LNCaP clone FGC (cell line): ENCODE results near the gene AKAP13.
"Not testable (repeated sequence)": the region's sequence is repeated elsewhere in the genome, so short reads cannot be mapped to it uniquely, and the experiment has no call there.

Experiments
- DNase-seq: peaks from one replicate; pipeline ENCODE4 v3.0.0-alpha.2; 2011; ENCODE audit warnings: low read depth
- H3K4me3 ChIP-seq: 2 replicates; pipeline ENCODE4 v1.5.1; 2011; ENCODE audit warnings: mild to moderate bottlenecking, low read depth, low read length, control low read depth
- TF ChIP-seq, protein P1 (sequence below): IDR thresholded peaks from 2 replicates; pipeline ENCODE4 v1.5.1; 2012; ENCODE audit warnings: mild to moderate bottlenecking; ENCODE audit not compliant: control insufficient read depth, insufficient read depth; ENCODE audit errors: extremely low read depth

AKAP13 gene

DNA sequence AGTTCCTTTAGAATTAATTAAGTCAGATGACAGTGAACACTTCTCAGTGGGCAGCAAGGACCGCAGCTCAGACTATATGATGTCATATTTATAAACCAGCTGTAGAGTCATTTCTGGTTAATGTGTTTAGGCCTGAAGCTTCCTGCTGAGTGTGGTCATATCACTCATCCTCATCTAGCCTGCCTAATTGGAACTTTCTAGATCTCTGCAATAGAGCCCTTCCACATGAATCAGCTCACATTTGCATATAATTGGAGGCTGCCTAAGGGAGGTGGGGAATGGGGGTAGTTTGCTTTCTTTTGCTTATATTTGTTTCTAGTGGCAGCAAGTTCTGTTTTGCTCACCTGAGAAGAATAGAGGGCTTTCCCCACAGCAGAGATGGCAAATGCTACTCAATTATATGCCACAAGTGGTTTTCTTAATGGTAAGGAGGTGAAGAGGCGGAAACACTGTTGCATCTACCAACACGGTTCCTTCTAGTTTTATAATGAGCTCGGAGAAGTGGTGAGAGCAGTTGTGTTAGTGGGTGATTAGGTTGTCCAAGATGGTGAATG lies 266.2 kb downstream of the AKAP13 start:
- TF ChIP-seq, protein P1, sequence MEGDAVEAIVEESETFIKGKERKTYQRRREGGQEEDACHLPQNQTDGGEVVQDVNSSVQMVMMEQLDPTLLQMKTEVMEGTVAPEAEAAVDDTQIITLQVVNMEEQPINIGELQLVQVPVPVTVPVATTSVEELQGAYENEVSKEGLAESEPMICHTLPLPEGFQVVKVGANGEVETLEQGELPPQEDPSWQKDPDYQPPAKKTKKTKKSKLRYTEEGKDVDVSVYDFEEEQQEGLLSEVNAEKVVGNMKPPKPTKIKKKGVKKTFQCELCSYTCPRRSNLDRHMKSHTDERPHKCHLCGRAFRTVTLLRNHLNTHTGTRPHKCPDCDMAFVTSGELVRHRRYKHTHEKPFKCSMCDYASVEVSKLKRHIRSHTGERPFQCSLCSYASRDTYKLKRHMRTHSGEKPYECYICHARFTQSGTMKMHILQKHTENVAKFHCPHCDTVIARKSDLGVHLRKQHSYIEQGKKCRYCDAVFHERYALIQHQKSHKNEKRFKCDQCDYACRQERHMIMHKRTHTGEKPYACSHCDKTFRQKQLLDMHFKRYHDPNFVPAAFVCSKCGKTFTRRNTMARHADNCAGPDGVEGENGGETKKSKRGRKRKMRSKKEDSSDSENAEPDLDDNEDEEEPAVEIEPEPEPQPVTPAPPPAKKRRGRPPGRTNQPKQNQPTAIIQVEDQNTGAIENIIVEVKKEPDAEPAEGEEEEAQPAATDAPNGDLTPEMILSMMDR = no peak
- H3K4me3 ChIP-seq = no peak overlapping the region
- no peak for DNase-seq

DNA sequence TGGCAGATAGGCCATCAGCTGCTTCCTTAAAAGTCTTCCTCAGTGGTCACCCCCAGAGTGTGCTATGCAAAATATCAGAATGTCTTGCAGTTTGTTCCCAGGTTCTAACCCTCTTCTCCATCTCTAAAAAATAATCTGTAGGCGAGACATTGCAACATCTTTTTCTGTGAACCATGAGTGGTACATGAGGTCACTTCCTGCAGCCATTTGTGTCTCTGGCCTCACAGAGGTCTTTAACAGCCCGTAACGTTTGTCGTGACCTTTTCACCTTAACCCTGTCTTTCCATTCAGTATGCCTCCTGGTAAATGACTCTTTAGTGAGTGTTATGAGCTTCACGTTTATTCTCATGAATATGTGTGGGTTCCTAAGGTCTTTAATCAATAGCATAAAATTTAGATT lies 269.0 kb downstream of the AKAP13 start:
- TF ChIP-seq, protein P1 = no peak
- no peak for DNase-seq
- H3K4me3 ChIP-seq = no peak overlapping the region

DNA sequence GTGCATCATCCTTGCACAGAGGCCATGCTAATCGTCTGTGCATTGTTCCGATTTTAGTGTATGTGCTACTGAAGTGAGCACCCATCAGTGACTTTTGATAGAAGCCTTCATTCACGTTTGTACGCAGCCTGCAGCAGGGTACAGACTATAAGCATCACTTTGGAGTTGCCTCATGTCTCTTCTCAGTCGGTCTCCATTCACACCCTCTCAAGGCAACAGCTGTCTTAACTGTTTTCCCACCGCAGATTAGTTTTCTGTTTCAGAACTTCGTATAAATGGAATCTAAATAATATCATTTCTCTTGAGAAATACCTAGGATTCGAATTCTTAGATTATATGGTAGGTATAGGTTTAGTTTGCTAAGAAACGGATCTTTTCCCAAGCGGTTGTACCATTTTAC lies 271.1 kb downstream of the AKAP13 start:
- H3K4me3 ChIP-seq = no peak overlapping the region
- TF ChIP-seq, protein P1 = no peak
- DNase-seq = no peak

DNA sequence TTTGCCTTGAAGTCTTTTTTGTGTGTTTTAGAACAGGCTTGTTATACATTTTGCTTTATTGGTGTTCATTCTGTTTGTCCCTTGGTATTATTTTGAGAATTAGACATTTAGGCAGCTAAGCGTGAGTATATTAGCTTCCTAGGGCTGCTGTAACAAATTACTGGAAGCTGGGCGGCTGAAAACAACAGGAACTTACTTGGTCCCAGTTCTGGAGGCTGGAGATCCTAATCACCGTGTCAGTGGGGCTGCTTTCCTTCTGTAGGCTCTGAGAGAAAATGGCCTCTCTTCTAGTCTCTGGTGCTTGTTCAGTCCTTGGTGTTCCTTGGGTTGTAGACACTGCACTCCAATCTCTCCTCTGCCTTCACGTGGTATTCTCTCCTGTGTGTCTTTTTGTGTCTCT lies 272.1 kb downstream of the AKAP13 start:
- TF ChIP-seq, protein P1 = no peak
- H3K4me3 ChIP-seq = no peak overlapping the region
- DNase-seq = no peak

DNA sequence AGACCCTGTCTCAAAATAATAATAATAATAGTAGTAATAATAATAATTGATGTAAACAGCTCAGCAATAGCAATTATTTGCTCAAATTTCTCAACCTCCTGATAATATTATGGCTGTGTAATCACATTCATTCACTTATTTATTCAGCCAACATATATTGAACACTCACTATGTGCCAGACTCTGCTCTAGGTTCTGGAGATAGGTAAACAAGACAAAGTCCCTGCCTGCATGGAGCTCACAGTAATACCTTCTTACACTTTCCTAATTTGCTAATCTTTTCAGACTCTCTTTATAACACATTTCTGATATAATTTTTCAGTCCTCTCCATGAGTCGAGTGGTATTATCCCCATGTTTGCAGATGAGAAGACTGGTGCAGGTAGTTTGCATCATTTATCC lies 276.7 kb downstream of the AKAP13 start:
- TF ChIP-seq, protein P1 = no peak

DNA sequence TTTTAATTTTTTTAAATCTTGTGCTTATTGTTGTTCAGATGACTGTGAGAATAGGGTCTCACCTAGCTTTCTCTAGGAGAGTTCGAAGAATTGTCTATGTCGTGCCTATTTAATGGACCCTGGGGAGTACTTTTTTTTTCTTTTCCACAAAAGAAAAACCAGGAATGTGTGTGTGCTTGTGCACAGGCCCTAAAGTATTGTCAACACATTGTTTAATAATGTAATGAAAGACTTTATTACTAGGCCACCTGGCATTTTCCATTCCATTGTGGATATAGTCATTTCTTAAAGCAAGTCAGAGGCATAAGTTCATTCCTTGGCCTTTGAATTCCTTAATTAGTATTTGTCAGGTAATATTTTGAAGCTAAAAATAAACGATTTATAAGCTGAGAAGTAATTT lies 278.4 kb downstream of the AKAP13 start:
- TF ChIP-seq, protein P1 = no peak
- H3K4me3 ChIP-seq = no peak overlapping the region
- DNase-seq = no peak

More for the DNA sequence above, 276.7 kb downstream of the AKAP13 start:
- H3K4me3 ChIP-seq = no peak overlapping the region
- DNase-seq = no peak

DNA sequence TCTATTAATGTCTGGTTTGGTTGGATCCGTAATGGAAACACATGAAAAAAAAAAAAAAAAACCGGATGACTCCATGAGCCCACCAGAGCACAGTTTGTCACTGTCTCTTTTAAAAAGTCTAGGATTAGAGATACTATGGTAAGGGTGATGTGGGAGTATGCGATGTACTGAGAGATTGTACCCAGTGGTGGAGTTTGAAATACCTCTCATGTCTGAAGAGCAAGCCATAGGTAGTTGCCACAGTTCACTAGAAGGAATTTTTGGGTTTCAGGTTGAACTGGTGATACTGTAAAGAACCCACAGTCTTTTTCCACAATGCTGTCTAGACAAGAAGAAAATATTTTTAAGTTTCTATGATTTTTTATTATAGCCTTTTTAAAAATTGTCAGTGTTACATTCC lies 281.5 kb downstream of the AKAP13 start:
- TF ChIP-seq, protein P1 = no peak
- DNase-seq = no peak
- no peak overlapping the region for H3K4me3 ChIP-seq

DNA sequence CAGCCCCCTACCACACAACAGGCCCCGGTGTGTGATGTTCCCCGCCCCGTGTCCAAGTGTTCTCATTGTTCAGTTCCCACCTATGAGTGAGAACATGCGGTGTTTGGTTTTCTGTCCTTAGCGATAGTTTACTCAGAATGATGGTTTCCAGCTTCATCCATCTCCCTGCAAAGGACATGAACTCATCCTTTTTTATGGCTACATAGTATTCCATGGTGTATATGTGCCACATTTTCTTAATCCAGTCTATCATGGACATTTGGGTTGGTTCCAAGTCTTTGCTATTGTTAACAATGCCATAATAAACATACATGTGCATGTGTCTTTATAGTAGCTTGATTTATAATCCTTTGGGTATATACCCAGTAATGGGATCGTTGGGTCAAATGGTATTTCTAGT lies 285.3 kb downstream of the AKAP13 start:
- not testable (repeated sequence) for DNase-seq, H3K4me3 ChIP-seq
